ENCODE results near the gene ETNK1.

ETNK1 gene

GRCh38 chr12:22640851-22641250 lies 15.9 kb downstream of the ETNK1 start:
- no peak for DNase-seq

- DNase-seq, result no peak
Observed at GRCh38 chr12:22641353-22642053, 16.5 kb downstream of the ETNK1 start.

- no peak for DNase-seq
Observed at GRCh38 chr12:22648668-22649067, 23.7 kb downstream of the ETNK1 start.

- DNase-seq, result no peak
Observed at GRCh38 chr12:22653075-22653474, 28.1 kb downstream of the ETNK1 start.

- no peak for DNase-seq
Observed at GRCh38 chr12:22653791-22654190, 28.8 kb downstream of the ETNK1 start.

GRCh38 chr12:22656376-22656775 lies 31.4 kb downstream of the ETNK1 start:
- DNase-seq, result no peak

GRCh38 chr12:22656831-22657230 lies 31.9 kb downstream of the ETNK1 start:
- no peak for DNase-seq

- no peak for DNase-seq
Observed at GRCh38 chr12:22657538-22657937, 32.6 kb downstream of the ETNK1 start.

- no peak for DNase-seq
Observed at GRCh38 chr12:22658214-22658613, 33.2 kb downstream of the ETNK1 start.

GRCh38 chr12:22662356-22662755 lies 37.4 kb downstream of the ETNK1 start:
- no peak for DNase-seq

- no peak for DNase-seq
Observed at GRCh38 chr12:22665476-22665875, 40.5 kb downstream of the ETNK1 start.

GRCh38 chr12:22667122-22667521 lies 42.2 kb downstream of the ETNK1 start:
- DNase-seq, result no peak

GRCh38 chr12:22668441-22668840 lies 43.5 kb downstream of the ETNK1 start:
- DNase-seq, result no peak

GRCh38 chr12:22670762-22671161 lies 45.8 kb downstream of the ETNK1 start:
- no peak for DNase-seq

- DNase-seq, result no peak
Observed at GRCh38 chr12:22672951-22673350, 48.0 kb downstream of the ETNK1 start.

- no peak for DNase-seq
Observed at GRCh38 chr12:22677781-22678574, 53.0 kb downstream of the ETNK1 start.

GRCh38 chr12:22682663-22683062 lies 57.7 kb downstream of the ETNK1 start:
- DNase-seq, result no peak

GRCh38 chr12:22683131-22683530 lies 58.2 kb downstream of the ETNK1 start:
- no peak for DNase-seq

GRCh38 chr12:22684140-22685118 lies 59.5 kb downstream of the ETNK1 start:
- no peak for DNase-seq

- no peak for DNase-seq
Observed at GRCh38 chr12:22686193-22686592, 61.2 kb downstream of the ETNK1 start.

GRCh38 chr12:22687361-22688076 lies 62.5 kb downstream of the ETNK1 start:
- DNase-seq, result no peak

- DNase-seq, result no peak
Observed at GRCh38 chr12:22689876-22690275, 64.9 kb downstream of the ETNK1 start.

GRCh38 chr12:22691319-22691718 lies 66.3 kb downstream of the ETNK1 start:
- no peak for DNase-seq
